Nephron (organoid): ENCODE data around the gene TMTC1.

ENCODE experiments used
- H3K27ac Mint-ChIP-seq, 3 experiments: 2 replicates each; pipeline ENCODE4 v1.8.0; 2020; ENCODE audit warnings: mixed read lengths in 3 of 3, mild to moderate bottlenecking in 2 of 3, moderate library complexity in 1 of 3
- H3K27me3 Mint-ChIP-seq: 2 replicates; pipeline ENCODE4 v1.8.0; 2021; ENCODE audit warnings: low read depth, mild to moderate bottlenecking, moderate library complexity, mixed read lengths
- H3K36me3 Mint-ChIP-seq: 2 replicates; pipeline ENCODE4 v1.8.0; 2020; ENCODE audit warnings: low read depth, mixed read lengths
- H3K4me1 Mint-ChIP-seq: 2 replicates; pipeline ENCODE4 v1.8.0; 2020; ENCODE audit warnings: mixed read lengths
- H3K4me3 Mint-ChIP-seq, 3 experiments: 2 replicates each; pipeline ENCODE4 v1.8.0; 2020; ENCODE audit warnings: mild to moderate bottlenecking in 3 of 3, mixed read lengths in 3 of 3, moderate library complexity in 2 of 3
- H3K9me3 Mint-ChIP-seq: 2 replicates; pipeline ENCODE4 v1.8.0; 2020; ENCODE audit warnings: mixed read lengths
- CTCF ChIP-seq, 3 experiments: fragments of 200-600 bp; sonication (generic); IDR thresholded peaks; one replicate each; pipeline ENCODE4 v1.5.0; 2021; ENCODE audit warnings: antibody characterized with exemption in 3 of 3; ENCODE audit not compliant: unreplicated experiment in 3 of 3

The TMTC1 gene

GRCh38 chr12:29505122-29505521, 278.6 kb downstream of the TMTC1 start:
- Mint-ChIP-seq H3K27ac (no peak overlapping the region), H3K4me3 (no peak overlapping the region), H3K9me3 (no peaks in the 10 kb centered on the region), H3K36me3 (no peaks in the 10 kb centered on the region), H3K27me3 (no peaks in the 10 kb centered on the region), H3K4me1 (no peaks in the 10 kb centered on the region)
- TF ChIP-seq CTCF (IDR thresholded peaks at IDR 0.05; ENCODE audit: unreplicated experiment in 3 of 3), result no peak

GRCh38 chr12:29503283-29503682, 280.5 kb downstream of the TMTC1 start:
- Mint-ChIP-seq H3K36me3 (no peaks in the 10 kb centered on the region), H3K27me3 (no peaks in the 10 kb centered on the region), H3K27ac (no peak overlapping the region), H3K4me3 (no peak overlapping the region), H3K4me1 (no peaks in the 10 kb centered on the region), H3K9me3 (no peaks in the 10 kb centered on the region)
- TF ChIP-seq CTCF (IDR thresholded peaks at IDR 0.05; ENCODE audit: unreplicated experiment in 3 of 3), result no peak

- TF ChIP-seq CTCF (IDR thresholded peaks at IDR 0.05; ENCODE audit: unreplicated experiment in 3 of 3), result no peak
- Mint-ChIP-seq H3K27me3 (no peaks in the 10 kb centered on the region), H3K36me3 (no peaks in the 10 kb centered on the region), H3K27ac (no peak overlapping the region), H3K4me1 (no peaks in the 10 kb centered on the region), H3K9me3 (no peaks in the 10 kb centered on the region), H3K4me3 (no peak overlapping the region)
Measured at GRCh38 chr12:29499235-29499634, 284.5 kb downstream of the TMTC1 start.

GRCh38 chr12:29497588-29497987, 286.2 kb downstream of the TMTC1 start, which contains the start of gene OVCH1:
Gene OVCH1 (minus strand): TSS chr12:29497686. CDS start chr12:29497686, 0 bp downstream.
- Mint-ChIP-seq H3K27me3 (no peaks in the 10 kb centered on the region), H3K36me3 (no peaks in the 10 kb centered on the region), H3K27ac (no peak within 1 kb of the TSS), H3K9me3 (no peaks in the 10 kb centered on the region), H3K4me1 (no peaks in the 10 kb centered on the region), H3K4me3 (no peak within 1 kb of the TSS)
- TF ChIP-seq CTCF (IDR thresholded peaks at IDR 0.05; ENCODE audit: unreplicated experiment in 3 of 3), result no peak

GRCh38 chr12:29492891-29493290, 290.9 kb downstream of the TMTC1 start:
- Mint-ChIP-seq H3K27ac (no peak overlapping the region), H3K27me3 (no peaks in the 10 kb centered on the region), H3K4me1 (peaks cover 5% of the 10 kb centered on the region), H3K36me3 (peaks cover 5% of the 10 kb centered on the region), H3K9me3 (no peaks in the 10 kb centered on the region), H3K4me3 (no peak overlapping the region)
- no peak for TF ChIP-seq CTCF (IDR thresholded peaks at IDR 0.05; ENCODE audit: unreplicated experiment in 3 of 3)

GRCh38 chr12:29486972-29487371, 296.8 kb downstream of the TMTC1 start:
- Mint-ChIP-seq H3K4me3 (no peak overlapping the region), H3K4me1 (peaks cover 5% of the 10 kb centered on the region), H3K27ac (no peak overlapping the region), H3K9me3 (no peaks in the 10 kb centered on the region), H3K36me3 (peaks cover 5% of the 10 kb centered on the region), H3K27me3 (no peaks in the 10 kb centered on the region)
- TF ChIP-seq CTCF (IDR thresholded peaks at IDR 0.05; ENCODE audit: unreplicated experiment in 3 of 3), result no peak
